Germinal center (tissue), 1 donor: ENCODE data around the gene L3HYPDH.
A peak's percentile ranks its signal among the peaks of the same experiment; 100 is the strongest.

ENCODE experiments used
- DNase-seq: peaks from one replicate; pipeline ENCODE4 v3.0.0; 2012; ENCODE audit warnings: mixed read lengths, low spot score

Gene L3HYPDH

GRCh38 chr14:59483819-59484638 lies at the start of gene L3HYPDH, which contains the start of gene JKAMP:
Gene L3HYPDH (minus strand): TSS chr14:59484408. CDS start chr14:59484316, 92 bp downstream.
Gene JKAMP (plus strand): TSS chr14:59484517. CDS start chr14:59484590, 73 bp downstream.
- DNase-seq, result peak; percentile 94

- DNase-seq, result no peak
Observed at GRCh38 chr14:59532419-59532818, 48.2 kb upstream of the L3HYPDH start.

- DNase-seq, result no peak
Observed at GRCh38 chr14:59530349-59530748, 46.1 kb upstream of the L3HYPDH start.

- no peak for DNase-seq
Observed at GRCh38 chr14:59529189-59529588, 45.0 kb upstream of the L3HYPDH start.

GRCh38 chr14:59520224-59520623 lies 36.0 kb upstream of the L3HYPDH start:
- DNase-seq, result no peak

- DNase-seq, result peak; percentile 36
Observed at GRCh38 chr14:59511916-59512575, 27.8 kb upstream of the L3HYPDH start.

- no peak for DNase-seq
Observed at GRCh38 chr14:59510966-59511365, 26.8 kb upstream of the L3HYPDH start.

- DNase-seq, result no peak
Observed at GRCh38 chr14:59510001-59510400, 25.8 kb upstream of the L3HYPDH start.

GRCh38 chr14:59509101-59509500 lies 24.9 kb upstream of the L3HYPDH start:
- no peak for DNase-seq

- no peak for DNase-seq
Observed at GRCh38 chr14:59507752-59508103, 23.5 kb upstream of the L3HYPDH start.

GRCh38 chr14:59507063-59507751 lies 23.0 kb upstream of the L3HYPDH start:
- DNase-seq, result peak; percentile 45

GRCh38 chr14:59503256-59503655 lies 19.0 kb upstream of the L3HYPDH start:
- DNase-seq, result no peak

- DNase-seq, result no peak
Observed at GRCh38 chr14:59500732-59501131, 16.5 kb upstream of the L3HYPDH start.

GRCh38 chr14:59492384-59492783 lies 8.2 kb upstream of the L3HYPDH start:
- DNase-seq, result no peak

- no peak for DNase-seq
Observed at GRCh38 chr14:59490756-59491155, 6.5 kb upstream of the L3HYPDH start.

- no peak for DNase-seq
Observed at GRCh38 chr14:59484639-59485175, 499 bp upstream of the L3HYPDH start.

GRCh38 chr14:59483363-59483762 lies 845 bp downstream of the L3HYPDH start:
- DNase-seq, result no peak

GRCh38 chr14:59482541-59483331 lies 1.5 kb downstream of the L3HYPDH start:
- no peak for DNase-seq

GRCh38 chr14:59481871-59482540 lies 2.2 kb downstream of the L3HYPDH start:
- DNase-seq, result no peak

GRCh38 chr14:59481407-59481806 lies 2.8 kb downstream of the L3HYPDH start:
- DNase-seq, result no peak

GRCh38 chr14:59480166-59480565 lies 4.0 kb downstream of the L3HYPDH start:
- DNase-seq, result no peak
